Stimulated activated CD4-positive, alpha-beta T cell treated with anti-CD3 and anti-CD28 coated beads, Interleukin-2, amount 100 ng/mL, for 48 hours (primary cell): ENCODE results near the gene SLC2A13.
"Not testable (repeated sequence)": the region's sequence is repeated elsewhere in the genome, so short reads cannot be mapped to it uniquely, and the experiment has no call there.

Experiments
- DNase-seq, 2 donors: peaks; one replicate each; pipeline ENCODE4 v3.0.0-alpha.2; 2020

The SLC2A13 gene

DNA sequence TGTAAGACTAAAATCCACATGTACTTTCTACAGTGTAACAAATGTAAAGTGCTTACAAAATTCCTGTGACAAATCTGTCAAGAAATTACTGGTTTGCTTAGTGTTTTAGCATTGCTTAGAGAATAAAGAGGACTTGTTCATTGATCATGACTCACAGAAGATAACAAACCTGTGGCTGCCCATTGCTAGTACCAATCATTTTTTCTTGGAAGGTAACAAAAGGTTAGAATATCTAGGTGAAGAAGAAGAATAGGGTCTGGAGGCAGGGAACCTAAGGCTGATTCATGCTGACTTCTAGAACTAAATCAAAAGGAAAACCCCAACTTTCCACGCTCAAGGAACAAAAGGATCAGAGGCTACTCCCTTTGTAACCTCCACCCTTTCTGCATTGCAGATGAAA, 253.5 kb downstream of the SLC2A13 start:
- DNase-seq, result no peak

DNA sequence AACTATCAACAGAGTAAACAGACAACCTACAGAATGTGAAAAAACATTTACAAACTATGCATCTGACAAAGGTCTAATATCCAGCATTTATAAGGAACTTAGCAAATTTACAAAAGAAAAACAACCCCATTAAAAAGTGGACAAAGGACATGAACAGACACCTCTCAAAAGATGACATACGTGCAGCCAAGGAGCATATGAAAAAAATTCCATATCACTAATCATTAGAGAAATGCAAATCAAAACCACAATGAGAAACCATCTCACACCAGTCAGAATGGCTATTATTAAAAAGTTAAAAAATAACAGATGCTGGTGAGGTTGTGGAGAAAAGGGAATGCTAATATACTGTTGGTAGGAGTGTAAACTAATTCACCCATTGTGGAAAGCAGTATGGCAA, 257.7 kb downstream of the SLC2A13 start:
- not testable (repeated sequence) for DNase-seq

DNA sequence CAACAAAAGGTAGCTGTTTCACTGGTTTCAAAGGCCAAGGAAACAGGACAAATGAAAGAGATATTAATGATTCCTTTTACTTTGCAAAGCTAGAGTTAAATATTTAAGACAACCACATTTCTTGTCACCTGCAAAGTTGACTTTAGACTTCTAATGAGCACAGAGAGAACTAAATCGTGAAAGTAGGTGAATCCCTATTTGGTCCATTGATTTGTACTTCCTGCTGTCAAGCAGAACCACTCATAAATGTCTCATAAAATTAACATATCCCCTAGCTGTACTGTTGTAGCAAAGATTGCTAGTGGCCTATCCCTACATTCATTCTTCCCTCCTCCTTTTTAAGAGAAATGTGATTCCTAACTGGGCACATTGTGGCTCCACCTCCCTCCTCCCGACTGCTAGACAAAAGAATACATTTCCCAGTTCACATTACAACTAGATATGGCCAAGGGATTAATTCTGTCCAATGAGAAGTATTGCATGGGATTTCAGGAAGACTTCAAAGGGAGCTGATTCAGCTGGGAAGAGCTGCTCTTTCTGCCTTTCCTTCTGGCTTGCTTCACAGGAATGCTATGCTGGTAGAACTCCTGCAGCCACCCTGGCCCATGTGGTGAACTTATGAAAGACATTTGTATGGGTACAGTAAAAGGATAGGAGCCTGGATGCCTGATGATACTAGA, 258.8 kb downstream of the SLC2A13 start:
- DNase-seq, result no peak

DNA sequence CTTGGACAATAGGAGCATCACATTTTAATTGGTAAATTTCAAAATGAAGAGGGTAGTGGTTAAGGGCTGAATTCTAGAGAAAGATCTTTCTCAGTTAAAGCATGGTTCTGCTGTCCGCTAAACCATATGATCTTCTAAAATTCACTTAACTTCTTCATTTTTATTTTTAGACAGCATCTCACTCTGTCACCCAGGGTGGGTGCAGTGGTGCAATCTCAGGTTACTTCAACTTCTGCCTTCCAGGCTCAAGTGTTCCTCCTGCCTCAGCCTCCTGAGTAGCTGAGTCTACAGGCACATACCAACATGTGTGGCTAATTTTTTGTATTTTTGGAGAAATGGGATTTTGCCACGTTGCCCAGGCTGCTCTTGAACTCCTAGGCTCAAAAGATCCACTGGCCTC, 259.6 kb downstream of the SLC2A13 start:
- no peak for DNase-seq

DNA sequence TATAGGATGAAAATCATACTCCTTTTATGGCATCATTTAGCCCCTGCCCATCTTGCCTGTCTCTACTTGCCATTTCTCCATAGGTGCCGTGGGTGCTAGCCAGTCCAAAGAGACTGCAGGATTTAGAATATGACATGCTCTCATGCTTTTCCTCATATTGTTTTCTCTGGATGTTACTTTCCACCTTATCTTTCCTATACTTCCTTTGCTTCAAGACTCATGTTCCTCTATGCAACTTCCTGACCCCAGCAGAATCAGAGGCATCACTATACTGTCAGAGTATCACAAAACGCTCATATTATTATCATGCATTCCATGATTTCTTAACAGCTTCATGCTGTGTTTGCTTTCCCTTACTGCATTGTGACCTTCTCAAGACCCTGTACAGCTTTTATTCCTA, 265.5 kb downstream of the SLC2A13 start:
- DNase-seq, result no peak

DNA sequence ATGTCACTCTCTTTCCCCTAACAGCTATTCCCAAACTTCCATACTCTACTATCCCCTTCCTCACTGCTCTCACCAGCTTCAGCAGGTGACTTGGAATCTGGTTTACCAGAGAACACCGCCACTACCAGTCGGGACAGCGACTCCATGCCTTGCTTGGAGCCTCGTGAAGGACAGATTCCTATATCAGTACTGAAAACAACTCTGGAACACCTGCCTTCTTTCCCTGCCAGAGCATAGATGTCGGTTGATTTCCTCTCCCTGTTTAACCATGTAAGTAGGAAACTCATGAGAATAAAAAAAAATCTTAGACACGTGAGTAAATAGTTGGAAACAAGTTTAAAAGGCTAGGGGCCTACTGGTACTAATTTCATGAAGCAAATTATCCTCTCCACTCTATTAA, 266.8 kb downstream of the SLC2A13 start:
- DNase-seq, result no peak

DNA sequence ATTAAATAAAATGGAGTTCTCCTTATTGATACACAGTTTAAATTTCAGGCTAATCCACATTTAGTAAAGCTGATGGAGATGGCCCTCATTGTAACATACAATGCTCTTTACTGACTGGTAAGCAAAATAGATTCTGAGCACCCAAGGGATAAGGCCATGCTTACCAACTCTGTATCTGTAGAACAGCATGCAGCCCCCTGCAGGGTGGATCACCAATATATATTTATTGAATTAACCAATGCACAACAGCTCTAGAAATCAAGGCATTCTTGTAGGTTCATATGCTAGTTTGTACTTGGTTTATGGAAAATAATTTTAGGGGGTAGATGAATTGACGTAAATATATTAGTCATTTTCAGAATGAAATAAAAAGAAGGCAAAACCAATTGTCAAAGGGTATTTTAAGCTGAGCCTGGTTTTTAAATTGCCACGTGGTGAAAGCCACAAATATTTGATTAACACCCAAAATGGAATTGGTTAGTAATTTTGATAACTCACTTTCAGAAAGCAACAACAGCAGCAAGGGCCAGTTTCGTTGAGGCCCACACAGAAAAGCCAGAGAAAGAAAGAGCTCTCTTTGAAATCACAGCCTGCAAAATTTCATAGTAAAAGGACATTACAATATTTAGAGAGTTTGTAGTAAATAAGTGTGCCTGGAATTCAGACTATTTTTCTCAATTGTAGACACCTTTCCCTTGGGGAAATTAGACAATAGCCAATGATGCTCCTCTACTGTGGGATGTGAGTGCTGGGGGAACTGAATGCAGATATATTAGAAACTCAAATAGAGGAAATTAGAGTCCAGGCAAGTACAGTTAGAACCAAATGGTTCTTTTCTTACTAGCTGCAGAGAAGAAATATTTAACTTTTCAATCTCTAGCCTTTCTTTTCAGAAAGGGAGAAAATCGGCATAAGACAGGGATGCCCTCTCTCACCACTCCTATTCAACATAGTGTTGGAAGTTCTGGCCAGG, 270.1 kb downstream of the SLC2A13 start:
- no peak for DNase-seq

DNA sequence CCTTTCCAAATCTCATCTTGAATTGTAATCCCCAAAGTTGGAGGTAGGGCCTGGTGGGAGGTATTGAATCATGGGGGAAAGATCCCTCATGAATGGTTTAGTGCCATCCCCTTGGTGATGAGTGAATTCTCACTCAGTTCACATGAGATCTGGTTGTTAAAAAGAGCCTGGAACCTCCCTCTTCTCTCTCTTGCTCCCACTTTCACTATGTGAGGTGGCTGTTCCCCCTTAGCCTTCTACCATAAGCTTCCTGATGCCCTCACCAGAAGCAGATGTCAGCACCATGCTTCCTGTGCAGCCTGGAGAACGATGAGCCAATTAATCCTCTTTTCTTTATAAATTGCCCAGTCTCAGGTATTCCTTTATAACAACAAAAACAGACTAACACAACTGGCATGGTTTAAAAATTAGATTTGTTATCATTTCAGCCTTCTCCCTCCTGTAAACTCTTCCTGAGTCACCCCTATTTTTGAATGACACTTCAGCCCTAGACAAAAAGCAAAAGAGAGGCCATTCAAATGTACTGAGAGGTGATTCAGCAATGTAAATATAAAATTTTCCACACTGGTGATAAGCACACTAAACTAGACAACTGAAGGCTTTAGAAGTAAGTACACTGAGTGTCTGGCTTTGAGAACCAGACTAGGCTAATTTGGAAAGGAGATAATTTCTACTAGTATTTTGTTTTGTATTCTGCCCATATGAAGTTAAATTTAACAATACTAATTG, 274.1 kb downstream of the SLC2A13 start:
- DNase-seq, result no peak

DNA sequence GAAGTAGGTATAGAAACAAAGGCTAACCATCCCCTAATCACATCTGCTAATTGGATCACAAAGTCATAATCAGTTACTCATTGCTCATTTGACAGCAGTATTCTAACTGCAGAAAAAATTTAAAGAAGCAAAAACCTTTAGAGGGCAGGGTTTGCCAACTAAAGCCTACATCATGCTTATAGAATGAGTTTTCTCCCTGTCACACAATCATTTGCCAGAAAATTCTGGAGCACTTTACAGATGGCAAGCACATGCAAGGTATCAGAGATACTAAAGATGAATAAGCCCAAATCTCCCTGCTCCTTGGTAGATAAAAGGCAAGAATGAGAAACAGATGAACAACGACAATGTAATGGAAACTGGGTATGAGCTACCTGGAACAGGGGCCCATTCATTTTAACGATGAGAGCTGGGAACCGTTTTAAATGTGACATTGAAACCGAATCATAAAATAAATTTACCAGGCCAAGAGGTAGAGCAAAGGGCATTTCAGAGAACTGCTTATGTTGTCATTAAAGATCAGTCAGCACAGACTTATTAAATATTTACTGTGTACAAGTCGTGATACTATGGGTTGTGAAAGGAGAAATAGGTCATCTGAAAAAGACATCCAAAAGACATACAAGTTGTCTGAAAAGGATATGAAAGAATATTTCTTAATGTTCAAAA, 274.9 kb downstream of the SLC2A13 start:
- no peak for DNase-seq

DNA sequence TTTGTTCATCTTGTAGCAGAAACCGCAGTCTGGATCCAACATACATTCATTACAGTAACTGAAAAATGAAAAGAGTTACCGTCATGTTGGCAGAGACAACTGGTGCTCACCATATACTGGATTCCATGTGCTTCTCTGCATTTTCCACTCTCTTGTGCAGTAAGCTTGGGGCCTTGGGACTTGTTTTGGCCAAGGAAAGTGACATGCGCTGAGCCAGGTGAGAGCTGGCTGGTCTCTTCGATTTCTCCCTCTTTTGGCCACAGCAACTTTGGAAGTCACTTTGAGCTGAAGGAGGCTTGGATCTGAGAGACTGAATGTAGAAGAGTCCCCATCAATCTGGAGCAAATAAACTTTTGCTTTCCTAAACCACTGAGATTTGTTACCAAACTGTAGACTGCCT, 275.7 kb downstream of the SLC2A13 start:
- DNase-seq, result no peak

DNA sequence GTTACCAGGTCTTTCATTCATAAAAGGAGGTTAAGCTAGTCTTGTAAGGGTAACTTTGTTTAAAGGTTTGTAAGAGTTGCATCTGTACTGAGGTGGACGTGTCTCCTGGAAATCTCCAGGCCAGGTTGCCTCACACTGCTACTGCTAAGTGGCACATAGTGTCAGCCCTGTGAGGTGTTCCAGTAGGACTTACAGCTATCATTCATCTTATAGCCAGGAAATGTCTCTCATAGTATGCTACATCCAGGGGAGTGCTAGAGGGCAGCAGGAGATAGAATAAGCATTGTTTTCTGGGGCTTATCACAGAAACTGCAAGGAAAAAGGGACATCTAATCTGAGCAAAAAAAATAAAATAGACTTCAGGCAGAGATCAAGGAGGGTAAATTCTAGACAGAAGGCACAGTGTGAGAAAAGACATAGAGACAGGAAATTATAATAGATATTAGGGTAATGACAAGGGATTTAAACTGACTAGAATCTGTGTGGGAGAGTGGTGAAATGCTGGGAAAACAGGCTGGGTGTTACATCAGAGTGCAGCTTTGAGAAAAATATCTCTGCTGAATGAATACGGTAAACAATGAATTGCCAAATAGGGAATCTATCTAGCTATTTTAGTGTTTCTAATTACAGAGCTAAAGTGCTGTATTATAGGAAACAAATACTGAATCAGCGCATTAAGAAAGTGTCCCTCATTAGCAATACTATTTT, 281.2 kb downstream of the SLC2A13 start:
- DNase-seq, result no peak

DNA sequence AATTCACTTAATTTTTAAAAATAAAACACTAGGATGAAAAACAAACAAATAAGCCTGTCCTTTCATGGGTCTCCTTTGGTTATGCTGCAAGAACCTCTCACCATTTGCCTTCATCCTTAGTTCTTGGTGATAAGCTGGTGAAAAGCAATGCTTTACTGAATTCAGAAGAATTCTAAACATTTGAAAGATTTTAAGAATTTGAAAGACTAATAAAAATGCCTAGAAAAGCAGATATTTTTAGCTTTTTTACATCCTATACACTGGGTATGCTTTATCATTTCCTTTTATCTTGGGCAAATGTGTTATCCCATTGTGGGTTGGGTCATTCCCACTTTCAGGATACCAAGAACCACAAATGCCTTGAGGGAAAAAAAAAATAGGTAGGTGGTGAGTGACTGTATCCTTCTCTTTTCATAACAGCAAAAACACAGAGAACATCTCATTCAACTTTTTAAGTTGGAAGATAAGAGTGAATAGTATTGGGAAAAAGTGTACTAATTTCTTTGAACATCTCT, 289.2 kb downstream of the SLC2A13 start:
- DNase-seq, result no peak

DNA sequence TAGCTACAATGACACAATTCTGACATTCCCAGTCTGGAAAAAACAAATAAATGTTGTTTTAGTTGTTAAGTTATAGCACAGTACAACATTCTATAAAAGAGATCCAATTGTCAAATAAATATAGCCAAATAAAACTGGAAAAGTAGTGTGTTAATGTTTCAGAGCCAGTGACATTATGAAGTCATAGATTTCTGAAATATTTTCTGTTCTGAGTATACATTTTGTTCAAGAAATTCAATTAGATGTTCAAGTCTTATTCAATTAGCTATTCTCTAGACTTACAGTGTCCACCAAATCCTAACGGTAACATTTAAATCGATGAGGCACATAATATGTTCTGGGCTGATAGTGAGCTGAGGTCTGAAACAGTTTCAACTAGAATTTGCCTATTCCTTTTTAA, 290.1 kb downstream of the SLC2A13 start:
- DNase-seq, result no peak

DNA sequence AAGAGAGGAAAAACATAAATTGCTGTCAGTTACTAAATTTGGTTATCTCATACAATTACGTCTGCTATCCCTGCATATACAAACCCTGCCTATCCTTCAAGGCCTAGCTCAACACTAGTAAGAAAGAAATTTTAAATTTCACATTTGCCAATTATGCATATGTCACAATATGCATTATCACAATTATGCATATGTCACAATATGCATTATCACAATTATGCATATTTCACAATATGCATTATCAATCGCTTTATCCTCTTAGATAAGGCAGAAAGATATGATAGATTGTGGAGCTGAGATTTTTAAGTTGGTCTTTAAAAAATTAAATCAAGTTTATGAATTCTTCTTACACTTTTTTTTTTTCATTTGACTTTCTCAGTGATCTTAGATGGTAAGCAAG, 291.3 kb downstream of the SLC2A13 start:
- no peak for DNase-seq

DNA sequence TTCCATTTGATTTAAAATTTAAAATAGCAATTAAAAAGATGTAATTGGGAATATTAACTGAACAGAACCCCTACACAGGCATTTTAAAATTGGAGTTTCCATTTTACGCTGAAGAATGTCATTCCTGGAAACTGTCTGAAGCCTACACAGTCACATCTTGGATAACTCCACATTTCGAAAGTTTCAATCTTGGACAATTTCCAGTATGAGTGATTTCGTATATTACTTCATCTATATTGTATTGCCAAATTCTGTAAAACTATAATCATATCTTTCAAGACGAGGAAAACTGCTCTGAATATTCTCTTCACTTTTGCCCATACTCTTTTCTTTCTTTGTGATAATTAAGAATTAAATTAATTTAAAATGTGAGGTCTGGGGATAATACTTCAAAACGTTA, 292.1 kb downstream of the SLC2A13 start:
- DNase-seq, result no peak

DNA sequence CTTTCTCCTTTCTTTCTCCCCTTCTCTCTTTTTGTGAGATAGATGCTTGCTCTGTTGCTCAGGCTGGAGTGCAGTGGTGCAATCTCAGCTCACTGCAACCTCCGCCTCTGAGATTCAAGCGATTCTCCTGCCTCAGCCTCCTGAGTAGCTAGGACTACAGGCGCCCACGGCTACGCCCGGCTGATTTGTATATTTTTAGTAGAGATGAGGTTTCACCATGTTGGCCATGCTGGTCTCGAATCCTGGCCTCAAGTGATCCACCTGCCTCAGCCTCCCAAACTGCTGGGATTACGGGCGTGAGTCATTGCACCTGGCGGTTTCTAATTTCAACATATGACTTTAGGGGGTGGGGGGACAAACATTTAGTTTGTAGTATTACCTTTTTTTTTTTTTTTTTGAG, 293.4 kb downstream of the SLC2A13 start:
- not testable (repeated sequence) for DNase-seq

DNA sequence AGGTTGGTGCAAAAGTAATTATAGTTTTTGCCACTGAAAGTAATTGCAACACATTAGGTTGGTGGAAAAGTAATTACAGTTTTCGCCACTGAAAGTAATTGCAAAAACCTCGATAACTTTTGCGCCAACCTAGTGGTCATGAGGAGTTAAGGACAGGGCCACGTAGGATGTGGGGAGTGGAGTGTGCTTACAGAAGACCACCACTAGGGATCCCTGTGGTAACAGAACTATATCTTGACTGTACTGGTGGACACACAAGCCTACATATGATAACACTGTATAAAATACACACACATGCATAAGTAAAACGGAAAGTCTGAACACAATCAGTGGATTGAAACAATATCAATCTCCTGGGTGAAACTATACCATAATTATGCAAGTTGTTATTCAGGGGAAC, 298.8 kb downstream of the SLC2A13 start:
- DNase-seq, result no peak

DNA sequence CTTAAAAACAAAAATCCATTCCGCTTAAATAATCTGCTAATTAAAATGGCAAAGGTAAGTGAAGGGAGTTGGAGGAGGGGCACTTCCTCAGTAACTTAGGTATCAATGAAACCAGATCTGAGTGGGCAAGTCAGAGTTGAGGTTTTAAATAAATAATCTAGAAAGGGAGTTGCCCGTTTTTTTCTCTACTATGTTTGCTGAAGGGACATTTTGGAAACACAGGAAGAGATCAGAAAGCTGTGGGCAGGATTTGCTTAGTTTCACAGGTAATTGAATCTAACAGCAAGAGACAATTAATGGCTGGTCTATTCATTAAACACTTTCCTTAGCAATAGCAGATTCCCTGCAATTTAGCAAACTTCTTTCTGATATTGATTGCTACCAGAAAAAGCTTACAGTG, 300.2 kb downstream of the SLC2A13 start:
- DNase-seq, result no peak

DNA sequence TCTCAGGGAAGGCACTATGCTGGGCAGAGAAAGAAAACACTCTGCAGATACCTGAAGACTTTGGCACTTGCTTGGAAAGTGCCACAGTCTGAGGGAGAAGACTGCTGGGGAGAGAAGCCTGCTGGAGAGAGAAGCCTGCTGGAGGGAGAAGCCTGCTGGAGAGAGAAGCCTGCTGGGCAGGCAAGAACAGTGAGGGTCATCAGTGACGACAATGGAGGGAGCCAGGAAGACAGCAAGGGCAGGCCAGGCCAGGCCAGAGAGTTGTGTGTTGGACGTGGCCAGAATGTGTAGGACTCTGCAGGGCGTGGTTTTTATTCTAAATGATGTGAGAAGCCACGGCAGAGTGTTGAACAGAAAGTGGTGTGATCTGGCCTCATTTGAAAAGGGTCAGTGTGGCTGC, 301.0 kb downstream of the SLC2A13 start:
- no peak for DNase-seq

DNA sequence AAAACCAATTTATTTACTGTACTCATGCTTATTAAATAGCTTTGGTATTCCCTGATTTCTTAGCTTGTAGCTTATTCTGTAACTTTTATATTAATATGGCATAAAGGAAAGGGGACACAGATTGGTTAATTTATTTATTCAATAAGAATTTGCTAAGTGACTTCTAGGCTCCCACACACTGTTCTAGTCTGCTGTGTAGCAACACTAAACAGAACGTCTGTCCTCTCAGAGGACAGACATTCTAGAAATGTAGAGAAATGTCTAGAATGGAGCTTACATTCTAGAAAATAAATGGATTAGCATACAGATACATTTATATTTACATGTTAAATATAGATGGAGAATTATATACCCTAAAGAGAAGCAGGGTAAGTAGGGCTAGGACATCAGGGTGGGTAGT, 301.4 kb downstream of the SLC2A13 start:
- no peak for DNase-seq

DNA sequence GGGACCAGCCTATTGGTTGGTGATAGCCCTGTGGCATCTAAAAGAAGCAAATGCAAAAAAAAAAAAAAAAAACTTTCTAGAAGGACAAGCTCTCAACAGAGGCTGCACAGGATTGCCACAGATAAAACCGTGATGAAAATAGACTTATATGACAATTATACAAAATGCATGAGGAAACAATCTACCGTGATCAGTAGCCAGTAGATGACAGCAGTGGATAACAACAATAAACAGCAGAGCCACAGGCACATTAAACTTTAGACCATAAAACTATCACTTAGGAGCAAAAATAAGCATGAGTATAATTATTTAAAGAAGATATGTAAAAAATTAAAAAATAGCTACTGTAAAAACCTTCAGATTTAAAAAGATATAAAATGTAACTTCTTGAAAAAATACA, 302.7 kb downstream of the SLC2A13 start:
- no peak for DNase-seq

DNA sequence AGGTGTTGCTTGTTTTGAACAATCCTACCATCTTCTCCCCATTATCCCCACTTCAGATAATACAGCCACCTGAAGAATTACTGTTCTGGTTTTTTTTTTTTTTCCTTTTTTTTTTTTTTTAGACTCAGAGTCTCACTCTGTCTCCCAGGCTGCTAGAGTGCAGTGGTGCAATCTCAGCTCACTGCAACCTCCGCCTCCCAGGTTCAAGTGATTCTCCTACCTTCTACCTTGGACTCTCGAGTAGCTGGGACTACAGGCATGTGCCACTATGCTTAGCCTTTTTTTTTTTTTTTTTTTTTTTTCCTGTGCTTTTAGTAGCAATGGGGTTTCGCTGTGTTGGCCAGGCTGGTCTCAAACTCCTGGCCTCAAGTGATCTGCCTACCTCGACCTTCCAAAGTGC, 306.9 kb downstream of the SLC2A13 start:
- no peak for DNase-seq
